HL-60 (cell line): ENCODE results near the gene PLP2.

Source experiments
- DNase-seq, 2 experiments: peaks; one replicate each; pipeline ENCODE4 v3.0.0-alpha.2; 2010 to 2020; ENCODE audit warnings: low read depth in 1 of 2, low spot score in 1 of 2
- H3K27ac ChIP-seq: fragments of 250-450 bp; sonication (Bioruptor Pico); replicated peaks from 2 replicates; pipeline ENCODE4 v1.5.1; 2020; ENCODE audit warnings: mild to moderate bottlenecking, moderate library complexity
- H3K27me3 ChIP-seq: fragments of 250-450 bp; sonication (Bioruptor Pico); 2 replicates; pipeline ENCODE4 v1.5.1; 2021; ENCODE audit warnings: mild to moderate bottlenecking, moderate library complexity; ENCODE audit not compliant: insufficient read depth, poor library complexity, severe bottlenecking
- H3K4me3 ChIP-seq: replicated peaks from 2 replicates; pipeline ENCODE4 v1.5.1; 2011; ENCODE audit warnings: mild to moderate bottlenecking, control low read depth, low read length; ENCODE audit not compliant: insufficient read depth
- CTCF ChIP-seq: IDR thresholded peaks from one replicate; pipeline ENCODE4 v1.5.1; 2011; ENCODE audit warnings: low read length, control low read depth, inconsistent platforms; ENCODE audit not compliant: insufficient read depth
- GABPA ChIP-seq: IDR thresholded peaks from 2 replicates; pipeline ENCODE4 v1.6.1; 2012; ENCODE audit warnings: low read depth
- POLR2AphosphoS5 ChIP-seq: IDR thresholded peaks from 2 replicates; pipeline ENCODE4 v1.6.1; 2012; ENCODE audit warnings: low read depth
- REST ChIP-seq: IDR thresholded peaks from 2 replicates; pipeline ENCODE4 v1.6.1; 2012; ENCODE audit warnings: low read depth; ENCODE audit not compliant: insufficient replicate concordance
- SPI1 ChIP-seq: IDR thresholded peaks from 2 replicates; pipeline ENCODE4 v1.6.1; 2012; ENCODE audit warnings: low read depth, mild to moderate bottlenecking, borderline replicate concordance

The PLP2 gene

GRCh38 chrX:49212209-49212608, 40.5 kb downstream of the PLP2 start:
- DNase-seq, result no peak
- H3K27ac ChIP-seq, result no peak overlapping the region

GRCh38 chrX:49212861-49213260, 41.2 kb downstream of the PLP2 start:
- H3K27ac ChIP-seq, result no peak overlapping the region
- no peaks in the 10 kb centered on the region for H3K27me3 ChIP-seq
- no peak for DNase-seq
- no peak for TF ChIP-seq SPI1
- no peak for TF ChIP-seq GABPA
- no peak for TF ChIP-seq CTCF
- no peak for TF ChIP-seq REST
- no peak for TF ChIP-seq POLR2AphosphoS5
- no peak overlapping the region for H3K4me3 ChIP-seq

More at GRCh38 chrX:49212209-49212608, 40.5 kb downstream of the PLP2 start:
- Histone ChIP-seq H3K4me3 (no peak overlapping the region), H3K27me3 (no peaks in the 10 kb centered on the region)
- TF ChIP-seq SPI1, result no peak
- TF ChIP-seq CTCF, result no peak

GRCh38 chrX:49214416-49214815, 42.7 kb downstream of the PLP2 start:
- Histone ChIP-seq H3K27me3 (no peaks in the 10 kb centered on the region), H3K27ac (no peak overlapping the region), H3K4me3 (no peak overlapping the region)
- TF ChIP-seq REST (no peak), GABPA (no peak), POLR2AphosphoS5 (no peak), CTCF (no peak), SPI1 (no peak)
- no peak for DNase-seq

DNA sequence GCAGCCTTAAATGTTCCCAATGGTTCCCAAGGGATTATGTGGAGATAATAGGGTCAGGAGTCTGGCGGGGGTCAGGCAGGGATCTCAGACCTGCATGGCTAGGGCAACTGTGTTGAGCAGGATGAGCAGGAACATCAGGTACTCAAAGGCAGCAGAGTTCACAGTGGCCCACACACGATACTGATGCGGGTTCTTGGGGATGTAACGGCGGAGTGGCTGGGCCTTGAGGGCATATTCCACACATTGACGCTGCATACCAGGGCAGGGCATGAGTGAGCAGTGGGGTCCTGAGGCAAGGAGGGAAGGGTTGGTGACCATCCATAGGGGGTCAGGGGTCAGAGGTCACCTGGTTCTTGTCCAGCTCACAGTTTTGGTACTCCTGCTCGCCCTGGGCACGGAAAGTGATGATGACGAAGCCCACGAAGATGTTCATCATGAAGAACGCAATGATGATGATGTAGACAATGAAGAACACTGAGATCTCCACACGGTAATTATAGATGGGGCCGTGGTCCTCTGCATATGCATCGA, 43.4 kb downstream of the PLP2 start:
- H3K4me3 ChIP-seq, result no peak overlapping the region
- TF ChIP-seq SPI1, result no peak
- TF ChIP-seq GABPA, result no peak
- no peak for TF ChIP-seq CTCF
- TF ChIP-seq POLR2AphosphoS5, result no peak
- no peak for TF ChIP-seq REST

More for the DNA sequence above, 43.4 kb downstream of the PLP2 start:
- H3K27ac ChIP-seq, result no peak overlapping the region
- H3K27me3 ChIP-seq, result no peaks in the 10 kb centered on the region
- DNase-seq, result no peak
